Effector memory CD4-positive, alpha-beta T cell (primary cell): Measurements from ENCODE around the gene DNAAF8.
"Not testable (repeated sequence)": the region's sequence is repeated elsewhere in the genome, so short reads cannot be mapped to it uniquely, and the experiment has no call there.

Source experiments
- DNase-seq, 3 donors: peaks; one replicate each; pipeline ENCODE4 v3.0.0-alpha.2; 2020
- H3K27ac ChIP-seq: 2 replicates; pipeline ENCODE4 v1.7.0; 2013; ENCODE audit warnings: mild to moderate bottlenecking, low read length, moderate library complexity; ENCODE audit not compliant: insufficient read depth, poor library complexity, severe bottlenecking
- H3K27me3 ChIP-seq: replicated peaks from 2 replicates; pipeline ENCODE4 v1.7.0; 2013; ENCODE audit warnings: mild to moderate bottlenecking, low read length; ENCODE audit not compliant: insufficient read depth, control insufficient read depth, poor library complexity, severe bottlenecking
- H3K36me3 ChIP-seq: 2 replicates; pipeline ENCODE4 v1.7.0; 2013; ENCODE audit warnings: mild to moderate bottlenecking, low read length, moderate library complexity; ENCODE audit not compliant: control insufficient read depth, insufficient read depth
- H3K4me1 ChIP-seq: 2 replicates; pipeline ENCODE4 v1.7.0; 2013; ENCODE audit warnings: low read length, mild to moderate bottlenecking; ENCODE audit not compliant: control insufficient read depth, insufficient read depth, poor library complexity, severe bottlenecking
- H3K4me3 ChIP-seq: 2 replicates; pipeline ENCODE4 v1.7.0; 2013; ENCODE audit warnings: low read length, low read depth, mild to moderate bottlenecking; ENCODE audit not compliant: insufficient read depth, poor library complexity, severe bottlenecking
- H3K9me3 ChIP-seq: 2 replicates; pipeline ENCODE4 v1.7.0; 2013; ENCODE audit warnings: mild to moderate bottlenecking, low read length, moderate library complexity; ENCODE audit not compliant: control insufficient read depth

The DNAAF8 gene

DNA sequence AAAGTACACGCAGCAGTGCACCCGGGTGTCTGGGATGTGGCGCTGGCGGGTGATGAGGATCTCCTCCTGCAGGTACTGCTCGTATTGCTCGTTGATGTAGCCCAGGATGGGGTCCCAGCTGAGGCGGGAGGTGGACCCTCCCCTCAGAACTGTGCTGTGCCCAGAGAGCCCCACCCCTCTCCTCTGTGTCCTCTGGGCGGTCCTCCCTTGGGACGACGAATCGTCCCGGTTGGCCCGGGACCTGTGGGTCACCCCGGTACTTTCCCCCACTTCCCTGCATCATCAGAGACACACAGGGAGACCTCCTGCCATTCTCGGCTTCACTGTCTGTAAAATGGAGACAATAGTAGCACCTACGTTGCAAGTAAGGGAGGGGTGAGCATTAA, 49.6 kb downstream of the DNAAF8 start:
- H3K9me3 ChIP-seq, result no peaks in the 10 kb centered on the region

GRCh38 chr16:4784444-4784987, 50.2 kb downstream of the DNAAF8 start:
- H3K27me3 ChIP-seq, H3K4me1 ChIP-seq, H3K27ac ChIP-seq, DNase-seq, H3K36me3 ChIP-seq, H3K4me3 ChIP-seq, H3K9me3 ChIP-seq: not testable (repeated sequence)

More for the DNA sequence above, 49.6 kb downstream of the DNAAF8 start:
- H3K27me3 ChIP-seq, result no peaks in the 10 kb centered on the region
- no peak for DNase-seq
- no peaks in the 10 kb centered on the region for H3K36me3 ChIP-seq
- H3K4me3 ChIP-seq, result no peak overlapping the region
- no peaks in the 10 kb centered on the region for H3K4me1 ChIP-seq
- H3K27ac ChIP-seq, result no peak overlapping the region

DNA sequence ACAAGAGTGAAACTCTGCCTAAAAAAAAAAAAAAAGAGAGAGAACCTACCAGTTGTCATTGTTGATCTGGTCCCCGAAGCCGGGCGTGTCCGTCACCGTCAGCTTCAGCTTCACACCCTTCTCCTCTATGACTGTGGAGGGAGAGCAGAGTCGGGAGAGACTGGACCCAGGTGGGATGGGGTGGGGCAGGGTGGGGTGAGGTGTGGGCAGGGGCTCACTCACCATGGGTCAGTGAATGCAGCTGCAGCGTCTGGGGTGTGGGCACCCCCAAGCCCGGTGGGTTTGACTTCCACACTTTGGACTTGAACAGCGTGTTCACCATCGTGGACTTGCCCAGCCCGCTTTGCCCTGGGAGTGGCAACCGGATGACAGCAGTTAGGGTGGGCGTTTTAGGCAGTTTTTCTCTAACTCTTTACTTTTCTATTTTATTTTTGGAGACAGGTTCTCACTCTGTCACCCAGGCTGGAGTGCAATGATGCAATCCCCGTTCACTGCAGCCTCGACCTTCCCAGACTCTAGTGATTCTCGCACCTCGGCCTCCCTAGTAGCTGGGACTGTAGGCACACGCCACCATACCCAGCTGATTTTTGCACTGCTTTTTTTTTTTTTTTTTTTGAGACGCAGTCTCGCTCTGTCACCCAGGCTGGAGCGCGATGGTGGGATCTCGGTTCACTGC, 51.6 kb downstream of the DNAAF8 start:
- H3K27ac ChIP-seq, result no peak overlapping the region
- no peaks in the 10 kb centered on the region for H3K36me3 ChIP-seq
- H3K27me3 ChIP-seq, result no peaks in the 10 kb centered on the region
- no peak for DNase-seq
- no peaks in the 10 kb centered on the region for H3K9me3 ChIP-seq
- H3K4me3 ChIP-seq, result no peak overlapping the region
- H3K4me1 ChIP-seq, result no peaks in the 10 kb centered on the region

DNA sequence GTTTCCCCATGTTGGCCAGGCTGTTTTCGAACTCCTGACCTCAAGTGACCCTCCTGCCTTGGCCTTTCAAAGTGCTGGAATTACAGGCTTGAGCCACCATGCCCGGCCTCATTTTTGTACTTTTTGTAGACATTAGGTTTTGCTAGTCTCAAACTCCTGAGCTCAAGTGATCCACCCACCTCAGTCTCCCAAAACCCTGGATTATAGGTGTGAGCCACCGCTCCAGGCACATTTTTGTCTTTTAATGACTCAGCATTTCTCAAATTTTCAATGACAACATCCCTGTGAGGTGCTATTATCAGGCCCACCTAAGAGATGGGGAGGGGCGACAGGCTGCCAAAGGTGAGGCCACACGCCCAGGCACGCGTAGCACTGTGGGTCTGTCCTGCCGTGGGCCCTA, 52.7 kb downstream of the DNAAF8 start:
- Histone ChIP-seq H3K27me3 (no peaks in the 10 kb centered on the region), H3K27ac (no peak overlapping the region), H3K36me3 (no peaks in the 10 kb centered on the region), H3K4me1 (no peaks in the 10 kb centered on the region), H3K9me3 (no peaks in the 10 kb centered on the region), H3K4me3 (no peak overlapping the region)
- DNase-seq, result no peak

DNA sequence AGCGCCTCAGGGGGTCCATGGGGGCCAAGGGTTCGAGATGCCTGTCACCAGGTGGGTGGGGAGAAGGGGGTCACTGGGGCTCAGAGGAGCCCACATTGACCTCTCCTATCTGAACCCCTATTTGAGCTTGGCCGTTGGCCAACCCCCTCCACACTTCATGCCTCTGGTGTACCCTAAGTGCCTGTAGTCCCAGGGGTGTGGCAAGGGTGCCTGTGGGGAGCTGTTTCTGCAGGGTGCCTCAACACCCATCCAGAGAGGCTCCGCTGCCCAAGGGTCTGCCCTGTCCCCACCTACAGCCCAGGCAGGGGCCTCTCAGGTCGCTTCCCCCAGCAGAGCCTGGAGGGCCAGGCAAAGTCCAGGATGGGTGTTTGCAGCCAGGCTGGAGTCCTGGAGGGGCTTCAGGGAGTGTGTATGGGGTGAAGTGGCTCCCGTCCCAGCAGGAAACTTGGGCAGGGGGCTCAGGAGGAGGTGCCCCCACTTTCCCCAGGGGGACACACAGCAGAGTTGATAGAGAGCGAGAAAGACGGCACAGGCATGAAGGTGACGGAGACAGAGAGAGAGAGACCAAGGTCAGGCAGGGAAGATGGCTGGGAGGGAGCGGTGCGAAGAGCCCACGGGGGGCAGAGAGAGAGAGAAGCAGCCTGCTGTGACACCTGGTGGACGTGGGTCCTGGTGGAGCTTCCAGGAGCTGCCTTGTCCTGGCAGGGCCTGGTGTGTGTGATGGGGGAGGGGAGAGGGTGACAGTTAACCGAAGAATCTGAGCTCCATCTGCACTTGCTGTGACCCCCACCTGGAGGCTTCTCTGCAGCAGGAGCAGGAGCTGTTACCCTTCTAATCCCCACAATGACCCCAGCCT, 53.5 kb downstream of the DNAAF8 start, which contains the start of gene SEPTIN12:
TSS of gene SEPTIN12 (minus strand) at position 719 of the 856 bp plus-strand sequence. CDS start at position 19, 700 bp downstream.
- DNase-seq, result no peak
- H3K36me3 ChIP-seq, result no peaks in the 10 kb centered on the region
- no peaks in the 10 kb centered on the region for H3K4me1 ChIP-seq
- H3K27ac ChIP-seq, result no peak within 1 kb of the TSS
- H3K9me3 ChIP-seq, result no peaks in the 10 kb centered on the region
- no peak within 1 kb of the TSS for H3K4me3 ChIP-seq
- H3K27me3 ChIP-seq, result no peaks in the 10 kb centered on the region

GRCh38 chr16:4788489-4788889, 54.2 kb downstream of the DNAAF8 start:
- H3K36me3 ChIP-seq, result no peaks in the 10 kb centered on the region
- H3K4me3 ChIP-seq, result no peak overlapping the region
- H3K9me3 ChIP-seq, result no peaks in the 10 kb centered on the region
- no peaks in the 10 kb centered on the region for H3K4me1 ChIP-seq
- no peak for DNase-seq
- no peaks in the 10 kb centered on the region for H3K27me3 ChIP-seq
- H3K27ac ChIP-seq, result no peak overlapping the region

- H3K4me1 ChIP-seq, result no peaks in the 10 kb centered on the region
- no peaks in the 10 kb centered on the region for H3K9me3 ChIP-seq
- H3K36me3 ChIP-seq, result no peaks in the 10 kb centered on the region
- H3K27ac ChIP-seq, result no peak overlapping the region
- DNase-seq, result no peak
- H3K4me3 ChIP-seq, result no peak overlapping the region
- H3K27me3 ChIP-seq, result no peaks in the 10 kb centered on the region
These were observed 54.6 kb downstream of the DNAAF8 start for GRCh38 chr16:4788910-4789309.

GRCh38 chr16:4790261-4790660, 55.9 kb downstream of the DNAAF8 start:
- H3K36me3 ChIP-seq, result no peaks in the 10 kb centered on the region
- no peaks in the 10 kb centered on the region for H3K4me1 ChIP-seq
- no peaks in the 10 kb centered on the region for H3K27me3 ChIP-seq
- H3K27ac ChIP-seq, result no peak overlapping the region
- DNase-seq, result no peak
- H3K9me3 ChIP-seq, result no peaks in the 10 kb centered on the region
- H3K4me3 ChIP-seq, result no peak overlapping the region

- no peak for DNase-seq
- Histone ChIP-seq H3K36me3 (no peaks in the 10 kb centered on the region), H3K4me1 (no peaks in the 10 kb centered on the region), H3K27ac (no peak overlapping the region), H3K27me3 (no peaks in the 10 kb centered on the region), H3K4me3 (no peak overlapping the region), H3K9me3 (no peaks in the 10 kb centered on the region)
These were observed 56.5 kb downstream of the DNAAF8 start for GRCh38 chr16:4790871-4791270.

- H3K9me3 ChIP-seq, result no peaks in the 10 kb centered on the region
- H3K4me1 ChIP-seq, result no peaks in the 10 kb centered on the region
- H3K4me3 ChIP-seq, result no peak overlapping the region
- H3K36me3 ChIP-seq, result no peaks in the 10 kb centered on the region
- no peak overlapping the region for H3K27ac ChIP-seq
- H3K27me3 ChIP-seq, result no peaks in the 10 kb centered on the region
- DNase-seq, result no peak
These were observed 58.7 kb downstream of the DNAAF8 start for GRCh38 chr16:4792951-4793513.
